ENCODE measurements around the gene COX7A2. TPM values are rescaled to one million over a fixed set of nuclear protein-coding genes. Genes with fewer than 3 reads are reported as not detected.

Gene COX7A2
- polyA plus RNA-seq, 1 experiment: 133 TPM

DNA sequence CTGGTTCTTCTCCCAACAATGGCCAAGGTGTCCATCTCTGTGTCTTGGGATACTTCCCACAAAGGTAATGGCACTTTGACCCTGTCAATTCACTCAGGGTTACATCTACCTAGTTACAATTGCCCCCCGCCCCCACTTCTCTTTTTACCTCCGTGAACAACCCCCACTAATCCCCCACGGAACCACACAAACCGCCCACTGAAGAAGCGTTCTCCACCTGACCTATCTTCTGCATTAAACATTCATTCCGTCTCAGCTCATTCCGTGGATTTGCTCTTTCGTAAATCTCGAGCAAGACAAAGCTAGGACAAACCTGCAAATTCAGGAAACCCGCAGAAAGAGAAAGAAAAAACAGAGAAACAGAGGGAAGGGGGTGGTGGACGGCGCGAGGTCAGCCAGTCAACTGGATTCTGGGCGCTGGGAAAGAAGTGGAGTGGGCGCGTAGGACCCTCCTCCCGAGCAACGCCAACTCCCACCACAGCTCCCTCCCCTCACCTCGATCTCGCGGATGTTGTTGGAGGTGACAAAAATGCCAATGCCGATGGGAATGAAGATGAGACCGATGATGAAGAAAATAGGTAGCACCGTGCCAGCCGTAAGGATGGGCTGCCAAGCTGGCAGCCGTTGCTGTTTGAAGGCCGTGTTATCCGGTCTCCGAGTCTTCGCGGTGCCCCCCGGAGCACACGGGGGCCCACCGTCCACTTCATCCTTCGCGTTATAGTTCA is 40.5 kb upstream of the COX7A2 start:
- Histone ChIP-seq H3K36me3 (ENCODE audit: control insufficient read depth, insufficient read depth, low read length) (no peaks in the 10 kb centered on the region), H3K4me3 (ENCODE audit: low read depth, low read length) (peak overlapping the region; percentile 98), H3K27me3 (ENCODE audit: control insufficient read depth, insufficient read depth, low read length) (no peaks in the 10 kb centered on the region)
- ChIA-PET POLR2A (interaction anchor here (0.6 kb wide), 1 partner anchor 16 kb away, joined by 3 read pairs; no protein-coding TSS in a partner anchor), CTCF (interaction anchor here (0.6 to 1.9 kb wide), 6 partner anchors 11 to 258 kb away, joined by 3 to 5 read pairs (median 4); no protein-coding TSS in a partner anchor)
- no peak for DNase-seq (ENCODE audit: low read depth)
- TF ChIP-seq, protein P1, sequence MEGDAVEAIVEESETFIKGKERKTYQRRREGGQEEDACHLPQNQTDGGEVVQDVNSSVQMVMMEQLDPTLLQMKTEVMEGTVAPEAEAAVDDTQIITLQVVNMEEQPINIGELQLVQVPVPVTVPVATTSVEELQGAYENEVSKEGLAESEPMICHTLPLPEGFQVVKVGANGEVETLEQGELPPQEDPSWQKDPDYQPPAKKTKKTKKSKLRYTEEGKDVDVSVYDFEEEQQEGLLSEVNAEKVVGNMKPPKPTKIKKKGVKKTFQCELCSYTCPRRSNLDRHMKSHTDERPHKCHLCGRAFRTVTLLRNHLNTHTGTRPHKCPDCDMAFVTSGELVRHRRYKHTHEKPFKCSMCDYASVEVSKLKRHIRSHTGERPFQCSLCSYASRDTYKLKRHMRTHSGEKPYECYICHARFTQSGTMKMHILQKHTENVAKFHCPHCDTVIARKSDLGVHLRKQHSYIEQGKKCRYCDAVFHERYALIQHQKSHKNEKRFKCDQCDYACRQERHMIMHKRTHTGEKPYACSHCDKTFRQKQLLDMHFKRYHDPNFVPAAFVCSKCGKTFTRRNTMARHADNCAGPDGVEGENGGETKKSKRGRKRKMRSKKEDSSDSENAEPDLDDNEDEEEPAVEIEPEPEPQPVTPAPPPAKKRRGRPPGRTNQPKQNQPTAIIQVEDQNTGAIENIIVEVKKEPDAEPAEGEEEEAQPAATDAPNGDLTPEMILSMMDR (IDR thresholded peaks at IDR 0.05; ENCODE audit: insufficient read depth, low read depth, low read length): no peak

DNA sequence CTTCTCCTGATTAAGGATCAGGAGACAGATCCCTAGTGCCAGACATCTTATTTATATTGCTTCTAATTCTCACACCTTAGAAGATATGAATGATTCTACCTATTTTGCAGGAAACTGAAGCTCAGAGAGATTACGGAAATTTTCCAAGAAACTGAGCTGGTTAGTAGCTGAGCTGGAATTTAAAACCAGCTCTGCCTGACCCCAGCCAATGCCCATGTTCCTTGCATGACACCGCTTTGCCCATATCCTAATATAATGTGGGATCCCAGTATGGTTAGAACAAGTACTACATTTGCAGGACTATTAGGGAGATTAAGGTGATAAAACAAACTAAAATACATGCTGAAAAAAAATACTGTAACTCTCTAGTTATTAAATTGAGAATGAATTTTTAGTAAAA is 39.1 kb upstream of the COX7A2 start:
- ChIA-PET CTCF (interaction anchor here (0.8 to 1.0 kb wide), 2 partner anchors 12 to 15 kb away, joined by 3 to 7 read pairs; no protein-coding TSS in a partner anchor), POLR2A (interaction anchor here (0.6 kb wide), 1 partner anchor 42 kb away, joined by 13 read pairs; no protein-coding TSS in a partner anchor)
- H3K36me3 ChIP-seq (ENCODE audit: control insufficient read depth, insufficient read depth, low read length): no peaks in the 10 kb centered on the region
- H3K4me3 ChIP-seq (ENCODE audit: low read depth, low read length): peak overlapping the region; percentile 98
- no peaks in the 10 kb centered on the region for H3K27me3 ChIP-seq (ENCODE audit: control insufficient read depth, insufficient read depth, low read length)
- no peak for DNase-seq (ENCODE audit: low read depth)
- TF ChIP-seq, protein P1 (IDR thresholded peaks at IDR 0.05; ENCODE audit: insufficient read depth, low read depth, low read length): no peak

DNA sequence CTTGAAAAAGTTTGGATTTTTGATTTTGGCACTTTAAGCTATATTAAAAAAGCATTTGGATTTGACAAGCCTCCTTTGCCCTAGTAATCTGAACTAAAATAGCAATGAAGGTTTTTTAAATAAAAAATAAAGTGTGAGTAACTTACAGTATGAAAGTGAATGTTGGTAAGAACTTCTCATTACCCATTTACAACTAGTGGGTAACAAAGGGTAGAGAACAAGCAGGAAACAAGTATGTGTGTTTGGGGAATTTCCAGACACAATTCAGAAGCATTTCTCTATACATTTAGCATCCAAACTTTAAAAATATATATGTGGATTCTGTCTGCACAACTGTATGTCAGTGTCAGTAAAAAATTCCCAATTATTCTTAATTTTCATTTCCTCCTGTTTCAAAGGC is 38.1 kb upstream of the COX7A2 start:
- Histone ChIP-seq H3K36me3 (ENCODE audit: control insufficient read depth, insufficient read depth, low read length) (no peaks in the 10 kb centered on the region), H3K4me3 (ENCODE audit: low read depth, low read length) (peak overlapping the region; percentile 10), H3K27me3 (ENCODE audit: control insufficient read depth, insufficient read depth, low read length) (no peaks in the 10 kb centered on the region)
- ChIA-PET POLR2A (no interaction called here), CTCF (interaction anchor here (1.4 kb wide), 1 partner anchor 223 kb away, joined by 4 read pairs; no protein-coding TSS in a partner anchor)
- TF ChIP-seq, protein P1 (IDR thresholded peaks at IDR 0.05; ENCODE audit: insufficient read depth, low read depth, low read length): no peak
- no peak for DNase-seq (ENCODE audit: low read depth)

DNA sequence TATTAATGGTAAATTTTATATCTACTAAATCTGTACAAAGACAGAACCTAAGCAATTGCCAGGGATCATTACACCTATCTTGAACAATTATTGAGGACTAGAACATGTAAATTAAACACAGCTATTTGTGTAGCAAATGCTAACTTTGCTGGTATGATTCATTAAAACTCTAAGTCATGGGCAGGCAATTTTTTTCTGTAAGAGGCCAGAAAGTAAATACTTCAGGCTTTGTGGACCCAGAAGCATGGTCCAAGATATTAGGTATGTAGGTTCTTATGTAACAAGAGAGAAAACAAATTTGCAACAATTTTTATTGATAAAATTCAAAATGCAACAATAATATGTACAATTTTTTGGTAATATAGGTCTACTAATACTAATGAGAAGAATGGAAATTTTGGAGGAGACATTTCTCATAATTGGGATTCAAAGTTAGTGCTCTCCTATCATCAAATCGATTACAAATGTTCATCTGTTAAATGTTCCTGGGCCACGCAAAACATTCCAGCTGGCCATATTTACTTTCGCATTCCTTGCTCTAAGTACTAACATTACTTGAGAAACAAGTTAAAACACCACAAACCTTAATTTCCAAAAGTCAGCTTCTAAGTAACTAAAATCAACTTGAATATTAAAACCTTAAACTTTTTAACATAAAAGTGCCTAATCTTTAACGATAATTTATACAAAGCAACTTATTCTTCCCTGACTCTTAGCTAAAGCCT is 36.7 kb upstream of the COX7A2 start:
- no peak for DNase-seq (ENCODE audit: low read depth)

More for the DNA sequence above, 36.7 kb upstream of the COX7A2 start:
- no peaks in the 10 kb centered on the region for H3K36me3 ChIP-seq (ENCODE audit: control insufficient read depth, insufficient read depth, low read length)
- no peak overlapping the region for H3K4me3 ChIP-seq (ENCODE audit: low read depth, low read length)
- CTCF ChIA-PET: interaction anchor here (1.4 kb wide), 1 partner anchor 224 kb away, joined by 4 read pairs; no protein-coding TSS in a partner anchor
- POLR2A ChIA-PET: interaction anchor here (0.5 kb wide), 1 partner anchor 1122 kb away, joined by 5 read pairs; no protein-coding TSS in a partner anchor
- no peaks in the 10 kb centered on the region for H3K27me3 ChIP-seq (ENCODE audit: control insufficient read depth, insufficient read depth, low read length)
- TF ChIP-seq, protein P1 (IDR thresholded peaks at IDR 0.05; ENCODE audit: insufficient read depth, low read depth, low read length): no peak
